ENCODE results near the gene DAO.
A peak's percentile ranks its signal among the peaks of the same experiment; 100 is the strongest.

The DAO gene

DNA sequence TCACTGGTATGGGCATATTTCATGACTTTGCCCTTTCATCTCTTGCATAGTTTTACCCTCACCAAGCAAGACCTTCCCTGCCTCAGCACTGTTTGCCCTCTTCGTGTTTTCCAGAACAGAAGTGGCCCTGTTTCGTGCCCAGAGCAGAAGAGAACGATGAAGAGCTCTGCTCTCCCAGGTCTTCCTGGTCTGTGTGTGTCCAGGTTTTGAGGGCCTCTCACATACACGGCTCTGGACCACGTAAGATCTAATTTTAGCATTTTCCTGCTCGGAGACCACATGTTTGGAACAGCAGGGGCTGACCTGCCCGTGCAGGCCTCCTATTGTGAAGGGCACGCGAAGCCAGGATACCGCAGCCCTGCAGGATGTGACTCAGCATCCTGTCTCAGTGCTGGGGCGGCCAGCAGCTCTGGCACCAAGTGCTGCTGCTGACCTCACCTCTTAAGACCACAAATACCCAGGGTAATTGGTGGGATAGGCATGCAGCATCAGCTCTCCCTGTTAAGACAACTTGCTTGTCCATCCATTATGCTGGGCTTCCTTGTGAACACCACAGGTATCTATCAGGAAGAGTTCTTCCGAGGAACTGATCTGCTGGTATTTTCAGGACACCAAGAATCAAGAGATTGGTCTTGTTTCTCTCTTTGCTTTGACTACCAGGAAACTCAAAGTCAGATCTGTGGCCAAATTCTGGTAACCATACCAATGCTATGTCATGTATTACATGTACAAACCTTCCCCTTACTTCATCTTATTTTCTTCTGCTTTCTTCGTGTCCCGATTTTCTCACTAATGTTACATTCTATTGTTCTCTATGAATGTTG, 41.5 kb upstream of the DAO start:
- H3F3A ChIP-seq (ENCODE audit: low read depth), result peaks cover 6% of the 10 kb centered on the region; the same call in 1 of the 2 replicates
- no peaks in the 10 kb centered on the region for H3K9me2 ChIP-seq (replicated peaks; ENCODE audit: low read depth, low read length)
- peaks cover 15% of the 10 kb centered on the region; the same call in 1 of the 2 replicates for H3K36me3 ChIP-seq (ENCODE audit: insufficient read depth, low read length)
- no peak overlapping the region; the same call in 1 of the 2 replicates for H2AFZ ChIP-seq (ENCODE audit: low read length)
- H3K27me3 ChIP-seq (ENCODE audit: insufficient read depth, low read length, poor library complexity, severe bottlenecking), result no peaks in the 10 kb centered on the region
- no peaks in the 10 kb centered on the region for H4K20me1 ChIP-seq (ENCODE audit: insufficient read depth, low read length, poor library complexity, severe bottlenecking)
- H3K9ac ChIP-seq (ENCODE audit: low read depth, low read length, poor library complexity, severe bottlenecking), result peak overlapping the region; percentile 69
- H3K4me3 ChIP-seq (ENCODE audit: low read length, poor library complexity, severe bottlenecking), result peak overlapping the region; percentile 53
- peaks cover 63% of the 10 kb centered on the region for H3K79me2 ChIP-seq (ENCODE audit: insufficient read depth, low read length)
- TF ChIP-seq EZH2phosphoT487 (IDR thresholded peaks at IDR 0.05; ENCODE audit: borderline replicate concordance) (no peak), CTCF (conservative IDR thresholded peaks at IDR 0.05; ENCODE audit: low read length) (no peak)
- peak overlapping the region; percentile 59 for H3K4me2 ChIP-seq (ENCODE audit: low read depth, low read length, poor library complexity, severe bottlenecking)
- H3K9me3 ChIP-seq (ENCODE audit: insufficient read depth, low read depth, low read length), result no peaks in the 10 kb centered on the region
- peaks cover 54% of the 10 kb centered on the region for H3K4me1 ChIP-seq (ENCODE audit: insufficient read depth, low read length, poor library complexity, severe bottlenecking)

DNA sequence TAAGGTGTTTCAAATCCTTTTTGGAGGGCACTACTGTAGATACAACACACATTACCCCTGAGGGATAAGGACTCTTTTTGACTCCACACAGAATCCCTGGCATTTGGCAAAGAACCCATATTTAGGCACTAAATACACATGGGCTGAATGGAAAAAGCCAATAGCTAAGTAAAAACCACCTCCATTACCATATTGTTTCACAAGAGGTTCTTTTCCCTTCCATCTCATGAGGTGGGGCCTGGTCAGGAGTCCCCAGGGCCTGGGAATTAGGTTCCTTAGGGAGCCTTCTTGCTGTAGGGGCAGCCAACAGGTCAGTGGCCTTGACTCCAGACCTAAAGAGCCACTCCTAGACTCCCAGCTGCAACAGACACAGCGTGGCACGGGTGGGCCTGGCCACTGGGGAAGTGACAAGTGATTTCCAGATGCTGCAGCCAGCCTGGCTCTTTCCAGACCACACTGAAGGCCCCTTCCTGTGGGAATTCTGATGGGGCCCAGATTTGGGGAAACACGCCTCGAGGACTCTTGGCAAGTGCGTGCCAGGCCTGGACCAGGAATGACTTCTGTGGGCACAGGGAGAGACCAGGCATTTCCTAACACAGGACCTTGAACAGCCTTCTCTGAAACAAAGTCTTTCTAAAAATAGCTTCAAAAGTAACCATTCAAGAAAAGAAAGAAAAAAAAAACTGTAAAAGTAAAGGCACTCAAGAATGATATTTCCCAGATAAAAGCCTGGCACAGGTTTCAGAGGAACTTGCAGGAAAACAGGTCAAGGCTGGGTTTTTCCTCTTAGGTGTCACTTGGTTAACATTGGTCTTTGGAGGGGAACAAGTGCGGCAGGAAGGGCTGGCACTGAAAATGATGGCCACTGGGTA, 40.6 kb upstream of the DAO start:
- peaks cover 68% of the 10 kb centered on the region for H3K79me2 ChIP-seq (ENCODE audit: insufficient read depth, low read length)
- H3K4me2 ChIP-seq (ENCODE audit: low read depth, low read length, poor library complexity, severe bottlenecking), result peak overlapping the region; percentile 59
- peaks cover 6% of the 10 kb centered on the region; the same call in 1 of the 2 replicates for H3F3A ChIP-seq (ENCODE audit: low read depth)
- H3K36me3 ChIP-seq (ENCODE audit: insufficient read depth, low read length), result peaks cover 10% of the 10 kb centered on the region; the same call in 1 of the 2 replicates
- no peaks in the 10 kb centered on the region for H4K20me1 ChIP-seq (ENCODE audit: insufficient read depth, low read length, poor library complexity, severe bottlenecking)
- H3K9me2 ChIP-seq (replicated peaks; ENCODE audit: low read depth, low read length), result no peaks in the 10 kb centered on the region
- no peaks in the 10 kb centered on the region for H3K9me3 ChIP-seq (ENCODE audit: insufficient read depth, low read depth, low read length)
- TF ChIP-seq EZH2phosphoT487 (IDR thresholded peaks at IDR 0.05; ENCODE audit: borderline replicate concordance) (no peak), CTCF (conservative IDR thresholded peaks at IDR 0.05; ENCODE audit: low read length) (no peak)
- H2AFZ ChIP-seq (ENCODE audit: low read length), result no peak overlapping the region
- H3K27me3 ChIP-seq (ENCODE audit: insufficient read depth, low read length, poor library complexity, severe bottlenecking), result no peaks in the 10 kb centered on the region
- H3K4me3 ChIP-seq (ENCODE audit: low read length, poor library complexity, severe bottlenecking), result peak overlapping the region; percentile 51
- peaks cover 60% of the 10 kb centered on the region for H3K4me1 ChIP-seq (ENCODE audit: insufficient read depth, low read length, poor library complexity, severe bottlenecking)
- H3K9ac ChIP-seq (ENCODE audit: low read depth, low read length, poor library complexity, severe bottlenecking), result peak overlapping the region; percentile 69

- no peak for TF ChIP-seq EZH2phosphoT487 (IDR thresholded peaks at IDR 0.05; ENCODE audit: borderline replicate concordance)
- TF ChIP-seq CTCF (conservative IDR thresholded peaks at IDR 0.05; ENCODE audit: low read length), result no peak
- Histone ChIP-seq H3K27me3 (ENCODE audit: insufficient read depth, low read length, poor library complexity, severe bottlenecking) (no peaks in the 10 kb centered on the region), H2AFZ (ENCODE audit: low read length) (no peak overlapping the region), H3F3A (ENCODE audit: low read depth) (peaks cover 6% of the 10 kb centered on the region; the same call in 1 of the 2 replicates), H3K4me3 (ENCODE audit: low read length, poor library complexity, severe bottlenecking) (no peak overlapping the region), H3K36me3 (ENCODE audit: insufficient read depth, low read length) (peaks cover 4% of the 10 kb centered on the region; the same call in 1 of the 2 replicates), H3K4me2 (ENCODE audit: low read depth, low read length, poor library complexity, severe bottlenecking) (peak overlapping the region; percentile 59), H3K79me2 (ENCODE audit: insufficient read depth, low read length) (peaks cover 66% of the 10 kb centered on the region), H4K20me1 (ENCODE audit: insufficient read depth, low read length, poor library complexity, severe bottlenecking) (no peaks in the 10 kb centered on the region), H3K9me3 (ENCODE audit: insufficient read depth, low read depth, low read length) (no peaks in the 10 kb centered on the region), H3K9me2 (replicated peaks; ENCODE audit: low read depth, low read length) (no peaks in the 10 kb centered on the region), H3K9ac (ENCODE audit: low read depth, low read length, poor library complexity, severe bottlenecking) (peak overlapping the region; percentile 69), H3K4me1 (ENCODE audit: insufficient read depth, low read length, poor library complexity, severe bottlenecking) (peaks cover 63% of the 10 kb centered on the region)
These were observed 40.0 kb upstream of the DAO start for GRCh38 chr12:108839890-108840230.

All from Loucy (cell line).